ENCODE data around the gene DNMT1.

GRCh38 chr19:10151521-10151920 lies 43.2 kb downstream of the DNMT1 start:
- TF ChIP-seq SNAI2 (CRISPR knock-in tag; IDR thresholded peaks at IDR 0.05), result no peak
- TF ChIP-seq RARB (CRISPR knock-in tag; IDR thresholded peaks at IDR 0.05), result no peak
- TF ChIP-seq PATZ1 (CRISPR knock-in tag; IDR thresholded peaks at IDR 0.05; ENCODE audit: borderline replicate concordance), result no peak
- TF ChIP-seq CSDC2 (CRISPR knock-in tag; IDR thresholded peaks at IDR 0.05), result no peak
- TF ChIP-seq ZNF8 (CRISPR knock-in tag; IDR thresholded peaks at IDR 0.05), result no peak
- TF ChIP-seq CREB5 (CRISPR knock-in tag; IDR thresholded peaks at IDR 0.05; ENCODE audit: low read depth), result no peak
- TF ChIP-seq ZC3H10 (CRISPR knock-in tag; IDR thresholded peaks at IDR 0.05), result no peak
- no peak for TF ChIP-seq TOX (CRISPR knock-in tag; IDR thresholded peaks at IDR 0.05; ENCODE audit: borderline replicate concordance)
- TF ChIP-seq ARNTL (CRISPR knock-in tag; IDR thresholded peaks at IDR 0.05; ENCODE audit: borderline replicate concordance, low read depth), result no peak
- TF ChIP-seq ZNF70 (CRISPR knock-in tag; IDR thresholded peaks at IDR 0.05), result no peak
- TF ChIP-seq ESRRG (CRISPR knock-in tag; IDR thresholded peaks at IDR 0.05), result no peak
- no peak for TF ChIP-seq ZNF565 (CRISPR knock-in tag; conservative IDR thresholded peaks at IDR 0.05; ENCODE audit: low read depth)
- no peak for TF ChIP-seq PPARA (CRISPR knock-in tag; IDR thresholded peaks at IDR 0.05; ENCODE audit: borderline replicate concordance)
- TF ChIP-seq TCF4 (CRISPR knock-in tag; IDR thresholded peaks at IDR 0.05; ENCODE audit: borderline replicate concordance), result no peak

All from SK-N-SH treated with all-trans-retinoic acid at 6 μM for 48 hours (cell line).